Activated gamma-delta T cell treated with Interleukin-2 at 50 U/mL for 16 hours (primary cell): ENCODE data around the gene CREBBP.

ENCODE experiments used
- DNase-seq: peaks from one replicate; pipeline ENCODE4 v3.0.0-alpha.2; 2020

Gene CREBBP

DNA sequence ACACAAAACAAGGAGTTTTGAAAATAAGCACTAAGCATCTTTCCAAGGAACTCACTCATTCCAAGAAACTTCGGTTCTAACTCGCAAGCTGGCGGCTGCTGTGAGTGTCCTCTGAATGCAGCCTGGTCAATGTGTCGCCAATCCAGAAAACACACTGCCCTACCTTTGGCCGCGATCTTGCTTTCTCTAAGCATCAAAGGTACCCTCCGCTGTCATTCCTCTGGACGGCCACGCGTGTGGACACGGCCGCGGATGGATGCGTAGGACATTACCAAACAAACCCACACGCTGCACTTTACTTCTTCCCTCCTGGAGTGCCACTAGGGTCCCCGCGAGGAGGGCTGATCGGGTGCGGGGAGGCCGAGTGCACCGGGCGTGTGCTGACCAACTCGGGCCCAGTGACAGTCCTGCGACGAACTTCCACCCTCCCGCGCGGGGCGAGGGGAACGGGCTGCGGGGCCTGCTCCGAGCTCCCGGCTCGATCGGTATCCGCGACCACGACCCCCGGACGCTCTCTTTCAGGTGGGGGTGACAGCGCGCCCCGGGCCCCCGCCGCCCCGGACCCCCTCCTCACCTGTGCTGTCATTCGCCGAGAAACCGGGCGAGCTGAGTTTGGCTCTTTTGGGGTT is 1.1 kb downstream of the CREBBP start:
- no peak for DNase-seq

DNA sequence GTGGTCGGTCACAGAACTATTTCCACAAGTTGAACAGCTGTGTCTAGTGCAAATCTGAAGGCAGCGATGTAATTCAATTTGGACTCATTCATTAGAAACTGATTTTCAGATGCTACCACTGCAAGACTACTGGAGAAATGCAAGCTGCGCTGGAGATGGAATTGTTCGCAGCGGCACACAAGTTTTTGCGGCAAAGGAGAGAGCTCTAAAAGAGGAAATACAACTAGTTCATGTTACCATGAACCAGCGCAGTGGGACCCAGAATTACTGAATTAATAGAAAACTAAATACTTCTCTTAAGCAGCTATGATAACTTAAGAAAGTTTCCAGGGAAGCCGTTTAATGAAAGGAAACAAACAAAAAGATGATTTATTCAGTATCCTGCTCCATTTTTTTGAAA is 1.9 kb downstream of the CREBBP start:
- no peak for DNase-seq

DNA sequence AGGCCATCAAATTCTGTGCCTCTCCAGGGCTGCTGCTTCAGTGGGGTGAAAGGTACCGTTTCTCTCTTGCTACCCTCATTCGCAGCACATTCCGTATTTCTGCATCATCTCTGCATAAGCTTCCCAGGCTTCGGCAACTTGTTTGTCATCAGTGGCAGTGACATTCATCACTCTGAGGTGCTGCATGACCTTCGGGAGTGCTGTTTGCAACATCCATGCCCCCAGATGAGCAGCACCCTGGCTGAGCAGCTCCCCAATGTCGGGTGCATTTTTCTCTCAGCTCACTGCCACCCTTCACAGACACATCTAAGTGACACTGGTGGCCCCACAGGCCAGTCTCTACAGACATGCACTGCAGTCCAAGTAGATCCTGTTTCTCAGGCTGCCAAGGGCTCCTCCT is 3.8 kb downstream of the CREBBP start:
- no peak for DNase-seq

DNA sequence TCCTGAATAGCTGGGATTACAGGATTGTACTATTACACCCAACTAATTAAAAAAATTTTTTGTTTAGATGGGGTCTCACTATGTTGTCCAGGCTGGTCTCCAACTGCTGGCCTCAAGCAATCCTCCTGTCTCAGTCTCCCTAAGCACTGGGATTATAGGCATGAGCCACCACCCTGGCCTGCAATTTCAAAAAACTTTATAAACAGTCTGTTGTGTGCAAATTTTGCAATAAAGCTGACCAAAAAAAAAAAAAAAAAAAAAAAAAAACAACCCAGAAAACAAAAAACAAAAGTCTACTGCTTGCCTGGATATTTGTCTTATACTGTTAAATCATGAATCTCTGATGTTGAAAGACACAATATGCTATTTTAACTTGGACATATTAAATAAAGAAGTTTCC is 4.4 kb downstream of the CREBBP start:
- no peak for DNase-seq

DNA sequence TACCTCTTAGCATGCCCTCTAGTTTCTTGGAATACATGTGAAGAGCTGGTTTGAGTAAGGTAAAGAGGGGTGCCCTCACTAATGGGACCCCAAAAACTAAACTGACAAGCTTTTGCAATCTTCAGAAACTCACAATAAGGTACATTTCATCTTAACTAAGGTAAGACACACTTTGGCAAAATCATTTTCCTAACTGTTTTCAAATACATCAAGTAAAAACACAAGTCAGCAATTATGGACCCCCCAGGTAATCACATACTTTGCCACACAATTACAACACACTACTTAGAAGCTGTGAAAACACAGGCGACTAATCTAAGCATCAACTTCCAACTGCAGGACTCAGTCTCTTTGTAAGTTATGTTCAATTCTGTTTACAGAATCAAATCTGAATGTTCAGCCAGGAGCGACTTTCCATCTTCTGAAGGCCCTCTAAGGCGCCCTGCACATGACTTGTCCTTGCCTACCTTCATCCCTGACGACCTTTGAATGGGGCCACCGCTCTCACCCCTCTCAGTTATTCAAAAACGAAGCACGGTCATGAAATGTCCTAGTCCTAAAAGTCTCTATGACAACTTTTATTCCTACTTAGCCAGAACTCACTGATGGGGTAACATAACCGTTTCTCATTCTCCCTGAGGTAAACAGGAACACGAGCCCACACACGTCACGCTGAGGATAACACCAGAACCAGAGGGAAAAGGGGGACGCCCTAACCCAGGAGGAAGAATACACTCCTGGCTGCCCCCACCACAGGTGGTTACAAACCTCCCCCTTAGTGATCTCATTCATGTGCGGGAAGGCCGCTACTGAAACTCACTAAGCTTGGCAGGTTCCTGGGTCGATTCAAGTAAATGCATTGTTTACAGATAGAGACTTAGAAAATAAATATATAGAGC is 5.5 kb downstream of the CREBBP start:
- DNase-seq, result no peak

DNA sequence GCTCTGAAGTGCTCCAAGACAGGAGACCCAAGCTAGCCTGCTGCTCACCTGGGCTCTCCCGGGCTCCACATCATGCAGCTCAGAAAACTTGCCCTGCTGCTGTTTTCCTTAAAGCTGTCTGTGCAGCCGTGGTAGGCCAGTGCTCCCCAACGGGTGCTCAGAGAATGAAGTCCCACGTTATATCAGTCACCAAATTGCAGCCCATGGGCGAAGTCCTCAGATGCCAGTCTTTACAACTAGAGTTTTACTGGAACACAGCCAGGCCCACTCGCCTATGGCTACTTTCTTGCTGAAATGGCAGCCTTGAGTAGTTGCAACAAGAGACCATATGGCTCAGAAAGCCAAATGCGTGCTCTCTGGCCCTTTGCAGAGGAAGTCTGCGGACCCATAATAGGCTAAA is 6.3 kb downstream of the CREBBP start:
- DNase-seq, result no peak

DNA sequence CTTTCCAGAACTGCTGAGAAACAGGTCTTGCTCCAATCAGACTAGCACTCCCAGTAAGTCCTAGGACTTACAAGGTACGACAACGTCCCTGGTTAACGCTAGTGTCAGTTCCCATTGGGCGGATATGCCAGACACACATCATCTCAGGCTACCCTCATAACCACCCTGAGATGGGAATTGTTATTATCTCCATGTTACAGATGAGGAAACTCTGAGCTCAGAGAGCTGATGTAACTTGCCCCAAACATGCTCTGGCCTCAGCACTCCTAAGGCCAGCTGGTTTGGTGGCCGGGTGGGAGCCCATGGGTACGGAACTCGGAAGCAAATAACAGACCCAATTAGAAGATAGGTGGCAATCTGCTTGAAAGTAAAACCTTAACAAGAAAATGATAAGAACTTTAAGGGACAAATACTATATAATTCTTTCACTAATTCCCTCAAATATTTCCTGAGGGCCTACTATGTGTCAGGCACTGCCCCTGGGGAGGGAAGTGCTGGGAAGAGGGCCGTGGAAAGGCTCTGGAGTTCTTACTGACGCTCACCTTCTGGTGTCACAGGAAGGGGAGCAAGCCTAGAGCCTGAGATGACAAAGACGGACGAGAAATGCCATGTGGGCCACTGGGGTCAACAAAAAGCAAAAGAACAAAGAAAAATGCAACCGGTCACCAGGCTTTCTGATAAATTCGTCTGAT is 6.9 kb downstream of the CREBBP start:
- no peak for DNase-seq

DNA sequence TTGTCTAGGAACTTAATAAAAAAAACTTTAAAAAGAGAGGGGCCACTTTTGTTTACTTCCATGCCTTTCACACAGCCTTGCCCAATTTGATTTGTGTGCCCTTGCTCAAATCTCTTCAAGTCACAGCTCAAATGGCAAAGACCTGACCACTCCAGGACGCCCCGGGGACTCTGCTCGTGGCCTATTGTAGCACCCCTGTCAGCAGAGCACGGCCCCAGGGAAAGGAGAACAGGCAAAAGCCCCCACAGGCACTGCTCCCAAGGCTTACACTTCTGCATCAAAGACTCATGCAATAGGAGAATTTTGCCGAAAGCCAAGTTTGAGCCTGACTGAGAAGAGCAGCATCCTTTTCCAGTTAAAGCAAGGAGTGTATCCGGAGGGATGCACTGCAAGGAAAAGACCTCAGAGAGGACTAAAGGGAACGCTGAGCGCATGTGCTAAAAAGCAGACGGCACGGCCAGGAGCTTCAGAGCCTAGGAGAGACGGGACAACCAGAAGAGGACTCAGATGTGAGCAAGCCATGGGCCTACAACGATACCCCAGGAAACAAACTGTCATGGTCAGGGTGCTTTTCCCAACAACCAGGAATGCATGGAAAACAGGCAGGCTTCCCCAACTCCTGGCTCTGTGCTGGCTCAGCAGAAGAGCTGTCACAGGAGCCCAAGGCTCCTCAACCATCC is 8.2 kb downstream of the CREBBP start:
- no peak for DNase-seq

DNA sequence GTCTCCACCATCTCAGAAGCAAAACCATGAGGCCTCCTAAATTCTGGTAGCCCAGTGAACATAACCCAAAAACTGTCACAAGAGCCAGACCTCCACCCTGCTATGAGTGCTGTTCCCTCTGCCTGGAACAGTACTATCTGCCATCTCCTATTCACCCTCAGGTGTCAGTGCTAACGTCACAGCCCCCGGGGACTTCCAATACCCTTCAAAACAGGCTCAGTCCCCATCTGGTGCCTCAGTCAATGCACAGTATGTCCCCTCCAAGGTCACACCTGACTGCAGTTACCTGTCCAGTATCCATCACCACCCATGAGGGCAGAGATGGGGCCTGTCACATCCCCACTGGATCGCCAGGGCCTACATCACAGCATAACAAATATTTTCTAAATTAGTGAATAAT is 11.5 kb downstream of the CREBBP start:
- no peak for DNase-seq

DNA sequence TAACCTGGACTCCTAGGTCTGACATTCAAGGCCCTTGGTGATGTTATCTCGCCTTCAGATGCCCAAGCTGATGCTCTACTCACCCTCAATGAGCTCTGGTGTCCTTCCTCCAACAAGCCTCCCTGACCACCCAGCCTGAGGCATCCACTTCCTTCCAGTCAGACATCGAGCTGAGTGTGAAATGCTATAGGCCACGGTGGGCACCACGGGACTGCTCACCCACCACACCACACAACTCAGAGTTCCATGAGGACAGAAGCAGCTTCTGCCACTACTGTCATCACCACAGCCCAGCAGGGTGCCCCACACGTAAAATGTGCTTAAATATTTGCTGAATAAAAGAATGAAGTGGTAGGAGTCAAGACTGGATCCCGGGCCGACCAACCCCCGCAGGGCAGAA is 12.0 kb downstream of the CREBBP start:
- DNase-seq, result no peak

DNA sequence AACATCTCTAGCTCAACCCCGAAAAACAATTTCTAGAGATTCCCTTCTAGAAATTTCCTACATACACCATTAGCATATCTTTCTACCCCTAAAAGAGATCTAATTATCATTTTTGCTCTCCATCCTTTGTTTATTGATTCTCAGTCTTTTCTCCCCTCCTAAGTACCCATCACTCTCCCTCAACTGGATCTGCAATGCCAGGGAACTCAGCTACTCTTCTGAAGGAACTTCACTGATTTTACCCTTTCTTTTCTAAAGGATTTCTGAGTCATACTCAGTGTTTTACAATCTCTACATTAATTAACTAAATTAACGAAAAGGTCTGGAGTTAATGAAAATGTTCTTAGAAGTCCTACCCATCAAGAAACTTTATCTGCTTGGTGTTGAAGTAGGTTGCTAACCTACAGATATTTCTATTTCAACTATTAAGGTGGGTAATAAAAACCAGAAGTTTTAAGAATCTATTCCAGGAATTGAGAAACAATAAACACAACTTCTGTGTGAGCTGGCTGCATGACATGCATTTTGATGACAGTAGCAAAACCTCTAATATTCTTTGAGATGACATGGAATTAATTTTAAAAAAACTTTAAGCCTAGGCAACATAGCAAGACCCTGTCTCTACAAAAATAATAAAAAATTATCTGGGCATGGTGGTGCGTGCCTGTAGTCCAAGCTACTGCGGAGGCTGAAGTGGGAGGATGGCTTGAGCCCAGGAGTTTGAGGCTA is 13.6 kb downstream of the CREBBP start:
- DNase-seq, result no peak

DNA sequence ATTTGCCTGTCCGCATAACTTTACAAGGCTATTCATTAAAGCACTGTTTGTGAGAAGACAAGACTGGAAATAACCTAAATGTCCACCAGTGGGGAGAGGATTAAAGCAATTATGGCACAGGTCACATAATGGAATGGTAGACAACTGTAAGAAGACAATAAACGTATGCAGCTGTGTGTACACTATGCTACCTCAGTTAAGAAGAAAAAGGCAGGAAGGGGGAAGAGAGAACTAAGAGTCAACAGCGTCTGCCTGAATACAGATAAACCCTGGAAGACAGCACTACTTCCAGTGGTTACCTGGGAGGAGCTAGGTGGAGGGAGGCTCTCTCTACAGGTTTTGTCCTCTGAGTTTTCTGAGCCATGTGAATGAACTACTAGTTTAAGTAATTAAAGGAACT is 15.3 kb downstream of the CREBBP start:
- DNase-seq, result no peak

DNA sequence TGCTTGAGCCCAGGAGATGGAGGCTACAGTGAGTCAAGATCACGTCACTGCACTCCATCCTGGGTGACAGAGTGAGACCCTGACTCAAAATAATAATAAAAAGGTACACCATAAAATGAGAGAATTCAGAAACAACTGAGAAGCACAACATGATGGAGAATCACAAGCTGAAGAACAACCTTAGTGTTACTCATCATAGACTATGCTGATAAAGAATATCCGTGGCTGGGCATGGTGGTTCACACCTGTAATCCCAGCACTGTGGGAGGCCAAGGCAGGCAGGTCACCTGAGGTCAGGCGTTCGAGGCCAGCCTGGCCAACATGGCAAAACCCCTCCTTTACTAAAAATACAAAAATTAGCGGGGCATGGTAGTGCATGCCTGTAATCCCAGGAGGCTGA is 16.0 kb downstream of the CREBBP start:
- DNase-seq, result no peak

DNA sequence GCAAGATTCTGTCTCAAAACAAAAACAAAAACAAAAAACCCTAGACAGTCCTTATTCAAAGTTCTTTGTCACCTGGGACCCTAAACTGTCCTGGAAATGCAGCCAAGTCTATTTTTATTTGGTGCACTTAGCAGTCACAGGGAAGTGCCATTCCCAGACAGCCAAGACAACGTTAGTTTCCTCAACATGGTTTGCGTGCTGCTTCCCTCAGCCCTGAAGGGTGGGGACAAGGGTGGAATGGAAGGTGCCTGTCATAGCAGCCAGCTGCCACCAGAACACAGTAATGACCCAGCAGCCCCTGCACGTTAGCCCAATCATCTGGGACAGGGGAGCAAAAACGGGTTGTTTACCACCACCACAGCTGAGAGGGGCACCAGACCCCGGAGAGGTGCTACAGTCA is 16.9 kb downstream of the CREBBP start:
- no peak for DNase-seq

DNA sequence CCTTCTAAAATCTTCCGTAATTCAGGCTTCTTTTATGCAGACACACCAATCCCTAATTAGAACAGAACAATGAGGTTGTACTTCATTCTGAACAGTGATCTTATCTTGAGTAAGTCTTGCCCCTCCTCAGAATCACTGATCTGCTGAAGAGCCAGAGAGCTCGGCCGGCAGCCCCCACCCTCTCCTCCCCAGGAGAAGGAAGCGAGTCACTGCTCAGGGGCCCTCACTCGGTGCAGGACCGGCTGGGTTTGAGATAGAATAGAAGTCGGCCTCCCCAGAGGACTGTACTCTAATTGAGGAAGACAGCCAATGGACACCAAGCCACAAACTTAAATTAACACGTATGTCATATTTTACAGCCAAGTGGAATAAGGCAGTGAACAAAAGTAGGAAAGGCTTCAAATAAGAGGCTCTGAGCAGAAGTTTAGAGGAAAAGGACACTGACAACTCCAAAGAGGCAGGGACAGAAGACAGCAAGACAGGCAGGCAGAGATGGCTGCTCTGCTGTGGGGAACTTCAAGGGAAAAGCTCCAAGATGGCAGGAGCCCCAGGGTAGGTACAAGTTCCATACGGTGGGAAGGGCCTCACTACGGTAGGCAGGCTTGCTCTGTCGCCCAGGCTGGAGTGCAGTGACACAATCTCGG is 18.6 kb downstream of the CREBBP start:
- DNase-seq, result no peak

DNA sequence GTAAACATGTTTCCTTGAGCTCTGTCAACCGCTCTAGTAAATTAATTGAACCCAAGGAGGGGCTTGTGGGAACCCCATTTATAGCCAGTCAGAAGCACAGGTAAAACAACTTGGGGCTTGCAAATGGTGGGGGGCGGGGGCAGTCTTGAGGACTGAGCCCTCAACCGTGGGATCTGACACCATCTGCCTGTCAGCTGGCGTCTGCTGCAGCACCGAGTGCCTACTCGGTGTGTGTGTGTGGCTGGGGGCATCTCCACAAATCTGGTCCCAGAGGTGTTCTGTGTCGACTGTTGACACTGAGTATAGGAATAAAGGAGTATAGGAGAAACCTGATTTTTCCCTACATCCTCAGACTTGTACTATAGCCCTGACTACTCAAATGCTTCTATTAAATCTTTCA is 20.6 kb downstream of the CREBBP start:
- DNase-seq, result no peak

DNA sequence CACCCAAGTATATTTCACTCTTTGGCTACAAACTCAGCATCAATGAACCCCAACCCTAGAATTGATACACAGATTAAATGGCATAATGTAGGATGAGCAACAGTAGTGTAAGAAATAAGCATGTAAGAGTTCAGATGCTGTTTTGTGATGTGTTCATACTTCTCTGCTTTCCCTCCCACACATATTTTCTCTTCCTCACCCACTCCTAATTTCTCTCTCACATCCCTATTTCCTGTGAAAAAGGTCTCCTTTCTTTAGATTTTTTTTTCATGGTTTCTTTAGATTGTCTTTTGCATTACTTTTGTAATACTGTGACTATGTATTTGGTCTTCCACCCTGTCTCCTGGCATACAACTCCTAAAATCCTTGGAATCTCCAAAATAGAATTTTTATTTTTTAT is 21.7 kb downstream of the CREBBP start:
- no peak for DNase-seq

DNA sequence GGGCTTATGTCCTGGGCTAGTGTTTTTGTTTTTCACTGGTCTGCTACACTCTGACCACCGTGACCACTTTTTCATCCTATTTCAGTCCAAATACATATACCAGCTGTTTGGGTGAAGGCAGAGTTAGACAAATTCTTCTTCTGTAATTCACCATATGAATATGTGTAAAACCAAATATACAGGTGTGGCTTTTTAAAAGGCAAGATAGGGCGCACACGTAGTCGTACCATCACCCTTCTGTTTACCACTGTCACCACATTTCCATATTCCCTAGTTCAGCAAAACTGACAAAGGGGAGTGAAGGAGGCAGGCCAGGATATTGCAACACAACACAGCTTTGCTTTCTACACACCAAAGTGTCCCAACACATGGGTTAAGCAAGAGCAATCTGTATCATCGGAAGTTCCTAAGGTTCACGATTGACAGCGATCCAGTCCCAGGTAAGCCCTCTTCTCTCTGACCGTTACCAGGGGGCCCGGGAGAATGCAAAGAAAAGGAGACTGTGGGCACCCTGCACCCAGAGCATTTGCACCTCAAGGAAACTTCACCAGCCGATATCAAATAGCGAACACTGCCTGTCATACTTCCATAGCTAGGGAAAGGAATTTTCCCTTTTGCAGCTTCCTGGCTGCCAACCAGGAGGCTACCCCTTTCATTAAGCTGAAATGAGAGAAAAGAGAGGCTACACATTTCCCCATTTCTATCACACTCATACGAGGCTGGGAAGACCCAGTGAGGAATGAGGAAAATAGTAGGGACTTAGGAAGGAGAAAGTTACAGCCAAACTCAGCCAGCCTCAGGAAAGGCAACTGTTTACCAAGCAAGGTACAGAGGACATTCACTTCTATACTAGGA is 23.1 kb downstream of the CREBBP start:
- DNase-seq, result no peak

DNA sequence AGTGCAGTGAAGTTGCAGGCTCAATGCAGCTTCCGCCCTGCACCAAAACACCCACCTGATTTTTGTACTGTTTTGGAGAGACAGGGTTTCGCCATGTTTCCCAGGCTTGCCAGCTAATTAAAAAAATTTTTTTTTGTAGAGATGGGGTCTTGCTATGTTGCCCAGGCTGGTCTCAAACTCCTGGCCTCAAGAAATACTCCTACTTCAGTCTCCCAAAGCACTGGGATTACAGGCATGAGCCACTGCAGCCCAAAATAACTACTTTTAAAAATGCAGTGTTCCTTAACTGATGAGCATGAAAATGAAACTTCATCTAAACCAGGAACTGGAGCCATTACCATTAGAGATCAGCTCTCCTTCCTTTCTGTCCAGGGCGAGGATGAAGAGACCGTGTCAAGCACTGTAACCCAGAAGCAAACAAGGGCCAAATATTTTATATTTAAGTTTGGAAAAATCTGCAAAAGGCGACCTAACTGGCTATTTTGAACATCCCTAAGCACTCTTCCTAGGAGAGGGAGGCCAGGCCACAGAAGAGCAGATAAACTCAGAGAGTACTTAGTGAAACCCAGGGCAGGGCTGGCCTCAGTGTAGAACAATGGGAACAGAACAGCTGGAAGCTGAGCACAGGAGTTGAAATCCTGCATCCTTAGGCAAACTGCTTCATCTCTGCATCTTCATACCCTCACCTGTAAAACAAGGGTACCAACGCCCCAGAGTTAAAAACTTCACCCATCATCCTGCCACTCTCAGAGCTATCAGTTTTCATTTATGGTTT is 24.0 kb downstream of the CREBBP start:
- DNase-seq, result no peak

DNA sequence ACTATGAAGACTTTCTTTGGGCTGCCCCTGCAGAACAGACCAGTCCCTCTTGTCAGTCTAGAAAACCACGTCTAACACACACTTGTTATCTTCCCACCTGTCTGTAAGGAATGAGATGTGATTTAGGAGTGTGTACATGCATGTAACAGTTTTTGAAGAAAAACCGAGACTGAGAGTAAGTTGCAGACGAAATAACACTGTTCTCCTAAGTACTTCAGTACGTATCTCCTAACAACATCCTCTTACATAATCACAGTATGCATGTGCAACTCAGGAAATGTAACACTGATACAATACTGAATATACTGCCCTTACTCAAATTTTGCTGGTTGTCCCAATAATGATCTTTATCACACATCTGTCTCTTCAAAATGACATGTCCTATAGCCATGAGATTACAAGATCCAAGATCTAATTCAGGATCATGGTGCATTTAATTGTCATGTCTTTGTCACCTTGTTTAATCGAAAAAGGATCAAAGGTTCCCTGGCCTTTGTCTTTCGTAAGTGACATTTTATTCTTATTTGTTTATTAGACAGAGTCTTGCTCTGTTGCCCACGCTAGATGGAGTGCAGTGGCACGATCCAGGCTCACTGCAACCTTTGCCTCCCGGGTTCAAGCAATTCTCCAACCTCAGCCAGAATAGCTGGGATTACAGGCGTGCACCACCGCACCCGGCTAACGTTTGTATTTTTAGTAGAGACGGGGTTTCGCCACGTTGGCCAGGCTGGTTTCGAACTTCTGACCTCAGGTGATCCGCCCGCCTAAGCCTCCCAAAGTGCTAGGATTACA is 25.6 kb downstream of the CREBBP start:
- no peak for DNase-seq
